BE2C (cell line): Measurements from ENCODE around the gene ARRB1.

Experiments used
- DNase-seq: peaks from one replicate; pipeline ENCODE4 v3.0.0-alpha.2; 2020
- H3K27me3 ChIP-seq: fragments of 250-450 bp; sonication (Bioruptor Pico); 2 replicates; pipeline ENCODE4 v1.5.1; 2020; ENCODE audit warnings: mild to moderate bottlenecking
- H3K36me3 ChIP-seq: fragments of 250-450 bp; sonication (Bioruptor Pico); 2 replicates; pipeline ENCODE4 v1.5.1; 2020; ENCODE audit warnings: mild to moderate bottlenecking
- H3K4me1 ChIP-seq: fragments of 250-450 bp; sonication (Bioruptor Pico); 2 replicates; pipeline ENCODE4 v1.5.1; 2020
- H3K4me3 ChIP-seq: 2 replicates; pipeline ENCODE4 v1.5.1; 2011; ENCODE audit warnings: low read depth, low read length
- H3K9me3 ChIP-seq: fragments of 250-450 bp; sonication (Bioruptor Pico); 2 replicates; pipeline ENCODE4 v1.5.1; 2020
- TF ChIP-seq, protein P1 (sequence below): IDR thresholded peaks from 2 replicates; pipeline ENCODE4 v1.5.1; 2012; ENCODE audit warnings: mild to moderate bottlenecking, low read depth, low read length

Gene ARRB1

DNA sequence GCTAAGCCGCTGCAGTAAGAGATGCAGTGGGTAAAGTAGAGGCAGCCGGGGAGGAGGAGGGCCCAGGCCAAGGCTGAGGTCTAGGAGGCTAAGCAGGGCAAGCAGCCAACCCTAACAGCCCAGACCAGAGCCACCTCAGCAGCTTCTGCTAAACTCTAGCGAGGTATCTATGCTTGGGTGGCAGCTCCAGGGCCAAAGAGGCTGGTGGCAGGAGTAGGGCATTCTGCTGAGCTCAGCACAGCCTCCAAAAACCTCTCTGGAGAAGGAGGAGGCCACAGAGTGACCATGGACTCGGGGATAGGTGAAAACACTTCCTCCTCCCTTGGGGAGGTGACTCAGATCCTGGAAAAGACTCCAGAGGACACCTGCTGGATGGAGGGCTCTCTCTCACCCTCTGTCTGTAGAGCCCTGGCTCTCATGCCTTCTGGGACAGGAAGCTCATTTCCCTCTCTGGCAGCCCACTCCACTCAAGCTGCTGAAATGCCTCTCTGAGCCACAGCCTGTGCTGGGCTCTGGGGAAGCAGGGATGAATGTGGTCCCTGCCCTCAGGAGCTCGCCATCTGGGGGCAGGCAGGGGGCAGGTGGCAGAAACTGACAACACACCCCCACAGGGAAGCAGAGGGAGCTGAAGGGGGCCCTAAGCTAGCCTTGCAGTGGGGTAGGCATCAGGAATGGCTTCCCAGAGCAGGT lies 127.4 kb downstream of the ARRB1 start:
- TF ChIP-seq, protein P1, sequence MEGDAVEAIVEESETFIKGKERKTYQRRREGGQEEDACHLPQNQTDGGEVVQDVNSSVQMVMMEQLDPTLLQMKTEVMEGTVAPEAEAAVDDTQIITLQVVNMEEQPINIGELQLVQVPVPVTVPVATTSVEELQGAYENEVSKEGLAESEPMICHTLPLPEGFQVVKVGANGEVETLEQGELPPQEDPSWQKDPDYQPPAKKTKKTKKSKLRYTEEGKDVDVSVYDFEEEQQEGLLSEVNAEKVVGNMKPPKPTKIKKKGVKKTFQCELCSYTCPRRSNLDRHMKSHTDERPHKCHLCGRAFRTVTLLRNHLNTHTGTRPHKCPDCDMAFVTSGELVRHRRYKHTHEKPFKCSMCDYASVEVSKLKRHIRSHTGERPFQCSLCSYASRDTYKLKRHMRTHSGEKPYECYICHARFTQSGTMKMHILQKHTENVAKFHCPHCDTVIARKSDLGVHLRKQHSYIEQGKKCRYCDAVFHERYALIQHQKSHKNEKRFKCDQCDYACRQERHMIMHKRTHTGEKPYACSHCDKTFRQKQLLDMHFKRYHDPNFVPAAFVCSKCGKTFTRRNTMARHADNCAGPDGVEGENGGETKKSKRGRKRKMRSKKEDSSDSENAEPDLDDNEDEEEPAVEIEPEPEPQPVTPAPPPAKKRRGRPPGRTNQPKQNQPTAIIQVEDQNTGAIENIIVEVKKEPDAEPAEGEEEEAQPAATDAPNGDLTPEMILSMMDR, result peak; percentile 43
- Histone ChIP-seq H3K36me3 (no peaks in the 10 kb centered on the region), H3K4me1 (peaks cover 18% of the 10 kb centered on the region), H3K4me3 (no peak overlapping the region), H3K27me3 (no peaks in the 10 kb centered on the region), H3K9me3 (no peaks in the 10 kb centered on the region)
- DNase-seq, result no peak

DNA sequence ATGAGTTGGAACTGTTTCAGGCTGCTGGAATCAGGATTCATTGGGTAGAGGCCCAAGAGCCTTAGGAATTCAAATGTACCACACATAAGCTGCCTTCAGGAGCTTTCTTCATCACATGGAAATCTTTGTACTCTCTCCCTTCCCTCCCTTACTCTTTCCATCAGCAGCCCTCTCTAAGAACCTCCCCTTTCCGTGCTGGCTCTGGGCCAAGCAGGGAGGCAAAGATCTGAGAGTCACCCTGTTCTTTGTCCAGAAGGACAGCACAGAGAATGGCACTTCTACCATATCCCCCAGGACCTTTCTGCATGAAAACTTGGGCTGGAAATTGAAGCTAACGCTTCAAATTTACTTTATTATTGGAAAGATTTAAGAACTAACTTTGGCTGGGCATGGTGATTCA lies 131.6 kb downstream of the ARRB1 start:
- H3K27me3 ChIP-seq, result no peaks in the 10 kb centered on the region
- peak; percentile 57 for DNase-seq
- H3K9me3 ChIP-seq, result no peaks in the 10 kb centered on the region
- TF ChIP-seq, protein P1, result no peak
- H3K4me1 ChIP-seq, result peaks cover 36% of the 10 kb centered on the region
- H3K4me3 ChIP-seq, result no peak overlapping the region
- H3K36me3 ChIP-seq, result no peaks in the 10 kb centered on the region

DNA sequence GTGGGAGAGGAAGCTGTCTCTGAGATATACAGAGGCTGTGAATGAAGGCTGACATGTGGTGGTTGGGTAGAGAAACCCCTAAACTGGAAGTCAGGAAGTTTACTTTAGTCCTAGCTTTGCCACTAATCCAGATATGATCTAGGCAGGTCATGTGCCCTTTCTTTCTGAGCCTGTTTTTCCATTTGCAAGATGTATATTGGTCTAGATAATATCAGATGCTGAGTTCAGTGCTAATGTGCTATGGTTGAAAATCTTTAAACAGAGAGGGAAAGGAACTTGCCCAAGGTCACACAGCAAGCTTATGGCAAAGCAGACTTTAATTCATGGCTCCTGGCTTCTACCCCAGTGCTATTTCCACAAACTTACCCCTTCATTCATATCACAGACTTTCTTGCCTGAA lies 136.6 kb downstream of the ARRB1 start:
- TF ChIP-seq, protein P1, result no peak
- no peaks in the 10 kb centered on the region for H3K27me3 ChIP-seq
- no peaks in the 10 kb centered on the region for H3K9me3 ChIP-seq
- no peaks in the 10 kb centered on the region for H3K36me3 ChIP-seq
- no peak for DNase-seq
- H3K4me3 ChIP-seq, result no peak overlapping the region
- peaks cover 36% of the 10 kb centered on the region for H3K4me1 ChIP-seq

DNA sequence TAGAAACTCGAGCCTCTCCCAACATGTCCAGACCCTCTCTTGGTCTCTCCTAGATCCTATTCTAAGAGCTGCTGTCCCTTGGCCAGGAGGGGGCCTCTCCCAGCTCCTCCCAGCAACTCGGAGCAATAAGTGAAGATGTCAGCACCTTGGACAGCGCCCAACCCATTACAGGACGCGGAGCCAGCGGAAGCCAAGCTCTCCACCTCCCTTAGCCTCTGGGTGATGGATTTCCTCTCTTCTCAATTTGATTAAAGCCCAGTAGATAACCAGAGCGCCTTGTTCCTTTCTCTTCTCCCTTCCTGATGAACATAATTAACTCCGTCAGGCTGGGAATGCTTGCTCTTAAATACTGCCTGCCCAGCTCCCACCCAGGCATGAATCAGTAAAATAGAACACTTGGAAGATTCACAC lies 137.0 kb downstream of the ARRB1 start:
- DNase-seq, result peak; percentile 95
- H3K4me3 ChIP-seq, result no peak overlapping the region
- no peaks in the 10 kb centered on the region for H3K27me3 ChIP-seq
- no peaks in the 10 kb centered on the region for H3K36me3 ChIP-seq
- no peaks in the 10 kb centered on the region for H3K9me3 ChIP-seq
- peaks cover 32% of the 10 kb centered on the region for H3K4me1 ChIP-seq
- TF ChIP-seq, protein P1, result peak; percentile 64
